ENCODE results near the gene NR3C2. TPM values are rescaled to one million over a fixed set of nuclear protein-coding genes. Genes with fewer than 3 reads are reported as not detected.

NR3C2 gene
- total and polyA plus RNA-seq, 2 experiments from 2014 or later: 1.2 to 3.0 TPM

- TF ChIP-seq STAT1 (IDR thresholded peaks at IDR 0.05; ENCODE audit: unreplicated experiment) (no peak), ETS1 (IDR thresholded peaks at IDR 0.05) (no peak), CTCF (conservative IDR thresholded peaks at IDR 0.05; ENCODE audit: low read depth in 2 of 2) (no peak), ZNF331 (CRISPR knock-in tag; IDR thresholded peaks at IDR 0.05; ENCODE audit: low read depth) (no peak), NANOG (IDR thresholded peaks at IDR 0.05; ENCODE audit: borderline replicate concordance) (no peak), EZH2 (IDR thresholded peaks at IDR 0.05; ENCODE audit: low read depth, unreplicated experiment) (no peak), REST (IDR thresholded peaks at IDR 0.05; ENCODE audit: unreplicated experiment) (no peak)
Measured at GRCh38 chr4:148073349-148073748, 368.9 kb downstream of the NR3C2 start (continued).

GRCh38 chr4:148072789-148073188 lies 369.4 kb downstream of the NR3C2 start:
- no peaks in the 10 kb centered on the region for H3K79me2 ChIP-seq (replicated peaks; ENCODE audit: insufficient read depth)
- peaks cover 6% of the 10 kb centered on the region; the same call in 1 of the 2 replicates for H3K36me3 ChIP-seq (ENCODE audit: insufficient read depth)
- no peaks in the 10 kb centered on the region for H3K9me2 ChIP-seq (ENCODE audit: insufficient read depth)
- no peak overlapping the region for H3K27ac Mint-ChIP-seq
- peaks cover 10% of the 10 kb centered on the region for H3K27me3 Mint-ChIP-seq (ENCODE audit: insufficient read depth, low read depth, poor library complexity)
- H3K4me1 ChIP-seq (ENCODE audit: insufficient read depth): no peaks in the 10 kb centered on the region
- H3K36me3 Mint-ChIP-seq (ENCODE audit: low read depth): peaks cover 43% of the 10 kb centered on the region
- H3K27ac ChIP-seq (ENCODE audit: low read depth): no peak overlapping the region
- peaks cover 35% of the 10 kb centered on the region for H3K9me3 Mint-ChIP-seq
- H2AFZ ChIP-seq: no peak overlapping the region
- no peaks in the 10 kb centered on the region for H3F3A ChIP-seq (replicated peaks; ENCODE audit: low read depth)
- H3K4me3 Mint-ChIP-seq: no peak overlapping the region
- H4K20me1 ChIP-seq (replicated peaks; ENCODE audit: insufficient read depth): no peaks in the 10 kb centered on the region
- H3K4me3 ChIP-seq: no peak overlapping the region
- peaks cover 9% of the 10 kb centered on the region for H3K4me1 Mint-ChIP-seq
- no peak for DNase-seq (ENCODE audit: low spot score)
- no peak for ATAC-seq
- no peak overlapping the region for H3K4me2 ChIP-seq
- H3K27me3 ChIP-seq (ENCODE audit: insufficient read depth): no peaks in the 10 kb centered on the region
- TF ChIP-seq CREB1 (CRISPR knock-in tag; IDR thresholded peaks at IDR 0.05; ENCODE audit: low read depth) (no peak), NANOG (IDR thresholded peaks at IDR 0.05; ENCODE audit: borderline replicate concordance) (no peak), ETS1 (IDR thresholded peaks at IDR 0.05) (no peak), EZH2 (IDR thresholded peaks at IDR 0.05; ENCODE audit: low read depth, unreplicated experiment) (no peak), CTCF (conservative IDR thresholded peaks at IDR 0.05; ENCODE audit: low read depth in 2 of 2) (no peak)
